ENCODE data around the gene IQCE.

- no peak for TF ChIP-seq CTCF (IDR thresholded peaks at IDR 0.05)
- no peak for TF ChIP-seq POLR2A (IDR thresholded peaks at IDR 0.05)
Observed at GRCh38 chr7:2568521-2569223, 9.9 kb downstream of the IQCE start.
